GM19043 (cell line): Measurements from ENCODE around the gene CDK14.
A peak's percentile ranks its signal among the peaks of the same experiment; 100 is the strongest.
"Not testable (repeated sequence)": the region's sequence is repeated elsewhere in the genome, so short reads cannot be mapped to it uniquely, and the experiment has no call there.

ENCODE experiments used
- ATAC-seq: cut with Tn5 transposase; IDR thresholded peaks from one replicate; pipeline ENCODE4 v1.9.1; 2021; ENCODE audit warnings: low read depth; ENCODE audit not compliant: unreplicated experiment

The CDK14 gene

DNA sequence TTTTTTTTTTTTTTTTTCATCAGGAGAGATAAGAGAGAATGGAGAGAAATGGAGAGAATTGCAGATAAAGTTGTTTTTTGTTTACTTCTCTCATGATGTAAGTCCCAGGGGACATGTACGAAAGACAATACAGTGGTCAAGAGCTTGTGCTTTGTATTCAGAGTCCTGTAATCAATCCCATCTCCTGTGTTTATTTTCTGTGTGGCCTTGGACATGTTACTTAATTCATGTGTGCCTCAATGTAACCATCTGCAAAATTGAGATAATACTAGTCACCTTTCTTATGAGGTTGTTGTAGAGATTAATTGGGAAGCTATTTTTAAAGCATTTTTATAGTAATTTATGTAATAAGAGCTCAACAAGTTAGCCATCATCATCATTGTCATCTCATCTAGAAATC is 117.5 kb downstream of the CDK14 start:
- ATAC-seq, result no peak

DNA sequence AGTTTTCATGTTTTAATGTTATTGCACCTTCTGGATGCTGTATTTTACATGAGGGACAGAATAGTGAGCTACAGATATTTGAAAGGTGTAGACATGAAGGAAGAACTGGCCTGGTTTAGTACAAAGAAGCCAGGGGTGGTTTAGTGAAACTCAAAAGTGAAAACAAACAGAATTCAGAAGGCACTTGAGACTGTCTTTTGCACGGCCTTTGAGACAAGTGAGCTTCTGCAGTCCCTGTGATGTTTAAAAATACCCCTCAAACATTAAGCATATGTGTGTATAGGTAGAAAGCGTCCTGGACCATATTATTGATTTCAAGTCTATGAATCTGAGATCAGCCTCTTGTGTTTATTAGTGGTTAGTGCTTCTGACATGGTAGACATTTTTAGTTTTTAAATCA is 118.9 kb downstream of the CDK14 start:
- ATAC-seq, result no peak

DNA sequence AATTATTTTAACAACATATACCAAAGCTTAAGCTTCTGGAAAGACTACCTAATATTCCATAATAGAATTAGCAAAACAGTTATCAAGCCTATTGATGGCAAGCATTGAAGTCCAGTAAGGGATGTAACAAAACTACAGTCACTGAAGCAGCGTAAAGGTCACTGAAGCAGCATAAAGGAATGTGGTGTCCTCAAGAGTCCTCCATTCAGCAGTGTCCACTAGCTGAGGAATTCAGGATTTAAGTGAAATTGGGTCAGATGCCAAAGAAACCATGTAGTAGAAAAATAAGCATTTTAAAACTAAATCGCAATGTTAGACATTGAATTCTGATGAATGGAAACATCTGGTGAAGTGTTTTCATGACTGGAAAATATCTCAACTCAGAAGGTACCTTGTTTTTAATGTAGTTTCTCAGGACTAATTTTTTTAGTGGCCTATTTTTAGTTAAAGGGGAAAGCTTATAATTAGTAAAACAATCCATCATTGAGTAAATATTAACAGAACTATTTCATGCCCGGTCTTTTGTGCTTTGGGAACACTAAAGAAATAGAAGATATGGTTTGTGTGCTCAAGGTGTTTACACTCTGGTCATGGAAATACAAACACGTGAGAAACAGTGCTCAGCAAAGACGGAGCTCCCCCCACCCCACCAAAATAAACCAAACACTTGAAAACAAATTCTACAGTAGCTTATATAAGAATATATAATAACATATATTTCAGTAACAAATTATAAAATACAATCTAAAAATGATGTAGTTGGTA is 121.4 kb downstream of the CDK14 start:
- ATAC-seq, result no peak

DNA sequence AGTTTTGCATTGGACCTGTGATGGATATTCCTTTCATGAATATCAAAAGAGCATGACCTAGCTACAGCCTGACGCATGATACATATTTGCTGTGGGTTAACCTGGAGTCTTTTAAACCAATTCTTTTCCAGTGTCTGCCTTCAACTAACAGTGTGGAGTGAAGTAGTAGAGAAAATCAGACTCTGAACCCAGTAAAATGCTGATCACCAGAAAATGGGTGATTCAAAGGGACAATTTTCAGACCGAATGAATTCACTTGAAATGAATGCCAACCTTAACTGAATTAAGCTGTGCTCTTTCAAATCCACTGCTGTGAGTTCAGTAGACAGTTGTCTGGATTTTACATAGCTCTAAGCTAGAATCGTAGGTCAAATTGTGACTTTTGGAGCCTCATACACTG is 123.0 kb downstream of the CDK14 start:
- ATAC-seq, result no peak

DNA sequence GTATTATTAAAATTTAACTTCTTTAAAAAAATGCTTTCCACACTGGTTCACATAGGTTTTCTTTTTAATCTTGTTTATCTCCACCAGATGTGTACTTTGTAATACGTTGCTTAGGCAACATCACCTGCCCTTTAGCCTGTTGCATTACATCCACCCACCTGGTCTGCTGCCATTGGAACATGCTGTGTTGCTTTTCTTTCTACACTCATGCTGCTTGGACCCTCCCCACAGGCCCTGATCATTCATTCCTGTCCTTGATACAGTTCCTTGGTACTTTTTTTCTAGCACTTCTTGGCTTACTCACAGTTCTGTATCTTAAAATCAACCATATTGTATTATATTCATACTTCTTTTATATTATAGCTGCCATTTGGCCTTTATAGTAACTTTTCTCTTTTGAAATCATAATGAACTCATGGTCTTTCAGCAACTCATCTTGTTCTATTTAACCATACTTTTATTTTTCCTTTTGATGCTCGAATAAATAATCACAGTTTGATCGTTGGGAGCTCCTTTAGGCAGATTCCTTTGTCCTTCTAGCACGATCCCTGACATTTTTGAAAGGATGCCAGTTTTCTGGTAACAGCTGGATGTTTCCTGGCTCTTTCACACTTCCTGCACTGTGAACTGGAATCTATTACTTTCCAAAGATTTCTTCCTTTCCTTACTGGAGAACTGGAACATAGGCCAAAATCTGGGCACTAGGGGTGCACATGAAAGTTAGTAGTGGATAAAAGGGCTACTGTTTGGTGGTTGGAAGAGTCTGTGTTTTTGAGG is 125.1 kb downstream of the CDK14 start:
- ATAC-seq, result no peak

DNA sequence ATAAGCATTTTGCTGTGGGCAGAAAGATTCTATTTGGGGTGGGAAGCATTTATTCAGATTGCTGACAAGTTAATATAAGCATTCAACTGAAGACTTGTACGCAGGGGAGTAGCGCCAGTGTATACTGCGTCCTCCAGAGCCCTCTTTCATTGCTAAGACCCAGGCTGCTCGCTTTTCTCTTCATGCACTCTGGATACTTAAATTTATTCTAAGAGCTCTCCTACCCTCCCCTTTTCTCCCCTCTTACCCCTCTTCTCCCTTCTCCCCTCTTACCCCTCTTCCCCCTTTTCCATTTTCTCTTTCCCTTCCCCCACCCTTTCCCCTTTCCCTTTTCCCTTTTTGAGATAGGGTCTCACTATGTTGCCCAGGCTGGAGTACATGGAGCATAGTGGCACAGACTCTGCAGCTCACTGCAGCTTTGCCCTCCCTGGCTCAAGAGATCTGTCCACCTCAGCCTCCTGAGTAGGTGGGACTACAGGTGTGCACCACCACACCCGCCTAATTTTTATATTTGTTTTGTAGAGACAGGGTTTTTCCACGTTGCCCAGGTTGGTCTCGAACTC is 125.8 kb downstream of the CDK14 start:
- no peak for ATAC-seq

DNA sequence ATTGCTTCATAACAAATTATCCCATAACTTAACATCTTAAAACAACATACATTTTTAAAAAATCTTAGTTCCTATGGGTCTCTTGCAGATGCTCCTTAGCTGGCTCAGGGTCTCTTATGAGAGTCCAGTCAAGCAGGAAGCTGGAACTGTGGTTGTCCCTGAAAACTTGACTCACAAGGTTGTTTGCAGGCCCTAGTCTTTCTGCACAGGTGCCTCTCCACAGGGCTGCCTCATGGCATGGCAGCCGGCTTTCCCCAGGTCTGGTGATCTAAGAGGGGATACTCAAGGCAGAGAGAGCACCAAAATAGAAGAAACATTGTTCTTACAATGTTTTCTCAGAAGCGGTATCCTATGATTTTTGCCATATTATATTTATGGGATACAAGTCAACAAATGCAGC is 127.1 kb downstream of the CDK14 start:
- no peak for ATAC-seq

DNA sequence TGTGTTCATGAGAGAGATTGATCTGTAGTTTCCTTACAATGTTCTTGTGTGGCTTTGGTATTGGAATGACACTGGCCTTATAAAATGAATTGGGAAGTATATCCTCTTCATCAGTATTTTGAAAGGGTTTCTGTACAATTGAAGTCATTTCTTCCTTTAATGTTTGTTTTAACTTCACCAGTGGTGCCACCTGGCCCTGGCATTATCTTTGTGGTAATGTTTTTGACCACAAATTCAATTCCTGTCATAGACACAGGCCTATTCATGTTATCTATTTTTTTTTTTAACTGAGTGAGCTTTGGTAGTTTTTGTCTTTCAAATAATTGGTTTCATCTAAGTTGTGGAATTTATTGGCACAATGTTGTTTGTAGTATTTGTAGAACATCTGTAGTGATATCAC is 127.7 kb downstream of the CDK14 start:
- no peak for ATAC-seq

DNA sequence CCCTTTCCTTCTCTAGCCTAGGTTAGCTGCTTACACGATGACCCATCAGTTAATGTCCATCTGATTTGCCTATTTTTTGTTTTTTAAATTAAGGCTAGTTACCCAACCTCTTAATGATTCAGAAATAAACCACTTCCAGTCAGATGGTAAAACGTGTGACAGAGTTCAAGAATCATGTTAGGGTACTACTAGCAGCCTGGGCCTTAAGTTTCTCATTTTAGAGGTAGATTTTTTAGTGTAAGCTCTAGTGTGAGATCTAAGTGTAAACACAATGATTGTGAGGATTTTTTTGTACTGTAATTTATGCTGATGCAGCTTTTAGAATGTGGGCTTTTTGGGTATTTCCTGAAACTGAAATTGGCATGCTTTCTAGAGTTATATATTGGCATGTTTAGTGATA is 130.0 kb downstream of the CDK14 start:
- ATAC-seq, result no peak

DNA sequence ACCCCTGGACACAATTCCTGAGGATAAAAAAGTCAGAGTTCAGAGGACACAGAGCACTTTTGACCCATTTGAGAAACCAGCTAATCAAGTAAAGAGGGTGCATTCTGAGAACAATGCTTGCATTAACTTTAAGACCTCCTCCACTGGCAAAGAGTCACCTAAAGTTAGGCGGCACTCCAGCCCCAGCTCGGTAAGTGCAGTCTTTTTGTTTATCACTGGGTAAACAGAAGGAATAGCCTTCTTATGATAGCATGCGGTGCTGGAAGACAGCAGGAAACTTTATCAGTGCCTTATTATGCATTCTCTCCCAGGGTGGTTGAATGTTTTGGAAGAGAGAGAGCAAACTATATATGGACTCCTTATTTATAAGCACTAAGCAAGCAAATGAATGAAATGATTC is 130.5 kb downstream of the CDK14 start:
- no peak for ATAC-seq

DNA sequence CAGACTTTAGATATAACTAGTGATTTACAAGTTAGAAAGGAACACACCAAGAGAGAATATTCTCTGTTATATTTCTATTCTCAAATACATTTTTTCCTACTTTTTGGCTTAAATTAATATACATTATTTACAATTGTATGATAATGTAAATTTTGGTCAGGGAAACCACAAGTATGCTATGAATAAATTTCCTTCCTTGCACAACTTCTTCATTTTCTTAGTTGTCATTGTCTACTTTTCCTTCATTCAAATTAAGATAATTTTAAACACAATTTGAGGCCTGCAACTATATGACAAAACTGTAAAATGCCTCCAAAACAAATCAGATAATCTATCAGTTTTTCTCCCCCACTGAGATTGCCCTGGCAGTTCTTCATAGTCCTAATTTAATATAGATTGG is 131.3 kb downstream of the CDK14 start:
- no peak for ATAC-seq

DNA sequence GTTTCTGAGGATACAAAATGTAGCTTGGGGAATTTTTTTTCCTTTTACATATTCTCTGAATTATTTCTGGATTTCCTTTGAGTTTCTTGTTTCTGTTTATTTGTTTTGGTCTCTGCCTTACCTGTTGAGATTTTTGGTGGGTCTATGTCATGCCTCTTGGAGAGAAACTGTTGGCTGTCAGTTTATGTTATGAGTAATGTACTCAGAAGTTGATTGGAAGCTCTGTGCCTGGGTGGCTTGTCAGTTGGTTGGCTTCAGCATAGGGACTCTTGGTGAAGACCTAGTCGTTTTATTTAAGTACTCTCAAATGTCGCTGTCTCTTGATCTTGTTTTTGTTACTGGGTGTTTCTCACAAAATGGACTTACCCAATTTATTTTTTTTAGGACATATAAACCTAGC is 132.4 kb downstream of the CDK14 start:
- no peak for ATAC-seq

DNA sequence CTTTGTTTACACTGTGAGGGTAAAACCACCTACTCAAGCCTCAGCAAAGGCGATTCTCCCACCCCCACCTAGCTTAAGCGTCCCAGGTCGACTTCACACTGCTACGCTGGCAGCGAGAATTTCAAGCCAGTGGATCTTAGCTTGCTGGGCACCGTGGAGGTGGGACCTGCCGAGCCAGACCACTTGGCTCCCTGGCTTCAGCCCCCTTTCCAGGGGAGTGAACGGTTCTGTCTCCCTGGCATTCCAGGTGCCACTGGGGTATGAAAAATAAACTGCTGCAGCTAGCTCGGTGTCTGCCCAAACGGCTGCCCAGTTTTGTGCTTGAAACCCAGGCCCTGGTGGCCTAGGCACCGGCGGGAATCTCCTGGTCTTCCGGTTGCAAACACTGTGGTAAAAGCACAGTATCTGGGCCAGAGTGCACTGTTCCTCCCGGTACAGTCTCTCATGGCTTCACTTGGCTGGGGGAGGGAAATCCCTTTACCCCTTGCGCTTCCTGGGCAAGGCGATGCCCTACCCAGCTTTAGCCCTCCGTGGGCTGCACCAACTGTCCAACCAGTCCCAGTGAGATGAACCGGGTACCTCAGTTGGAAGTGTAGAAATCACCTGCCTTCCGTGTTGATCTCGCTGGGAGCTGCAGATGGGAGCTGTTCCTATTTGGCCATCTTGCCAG is 139.6 kb downstream of the CDK14 start:
- ATAC-seq, result not testable (repeated sequence)

DNA sequence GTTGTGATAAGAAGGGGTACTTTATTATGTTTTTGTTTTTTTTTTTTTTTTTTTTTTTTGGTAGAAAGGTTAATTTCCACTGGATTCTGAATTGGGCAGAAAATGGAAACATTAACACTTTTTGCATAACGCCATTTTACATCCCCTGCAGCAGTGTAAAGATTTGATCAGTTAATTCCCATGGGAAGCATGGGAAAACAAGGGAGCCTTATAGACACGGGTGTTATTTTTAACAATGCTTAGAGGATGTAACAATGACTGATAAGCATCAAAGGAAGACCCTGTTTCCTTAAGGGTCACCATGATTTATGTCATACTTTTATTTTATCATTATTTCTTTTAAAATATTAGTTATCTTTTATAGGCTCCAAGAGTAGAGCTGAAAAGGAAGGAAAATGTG is 140.2 kb downstream of the CDK14 start:
- no peak for ATAC-seq

DNA sequence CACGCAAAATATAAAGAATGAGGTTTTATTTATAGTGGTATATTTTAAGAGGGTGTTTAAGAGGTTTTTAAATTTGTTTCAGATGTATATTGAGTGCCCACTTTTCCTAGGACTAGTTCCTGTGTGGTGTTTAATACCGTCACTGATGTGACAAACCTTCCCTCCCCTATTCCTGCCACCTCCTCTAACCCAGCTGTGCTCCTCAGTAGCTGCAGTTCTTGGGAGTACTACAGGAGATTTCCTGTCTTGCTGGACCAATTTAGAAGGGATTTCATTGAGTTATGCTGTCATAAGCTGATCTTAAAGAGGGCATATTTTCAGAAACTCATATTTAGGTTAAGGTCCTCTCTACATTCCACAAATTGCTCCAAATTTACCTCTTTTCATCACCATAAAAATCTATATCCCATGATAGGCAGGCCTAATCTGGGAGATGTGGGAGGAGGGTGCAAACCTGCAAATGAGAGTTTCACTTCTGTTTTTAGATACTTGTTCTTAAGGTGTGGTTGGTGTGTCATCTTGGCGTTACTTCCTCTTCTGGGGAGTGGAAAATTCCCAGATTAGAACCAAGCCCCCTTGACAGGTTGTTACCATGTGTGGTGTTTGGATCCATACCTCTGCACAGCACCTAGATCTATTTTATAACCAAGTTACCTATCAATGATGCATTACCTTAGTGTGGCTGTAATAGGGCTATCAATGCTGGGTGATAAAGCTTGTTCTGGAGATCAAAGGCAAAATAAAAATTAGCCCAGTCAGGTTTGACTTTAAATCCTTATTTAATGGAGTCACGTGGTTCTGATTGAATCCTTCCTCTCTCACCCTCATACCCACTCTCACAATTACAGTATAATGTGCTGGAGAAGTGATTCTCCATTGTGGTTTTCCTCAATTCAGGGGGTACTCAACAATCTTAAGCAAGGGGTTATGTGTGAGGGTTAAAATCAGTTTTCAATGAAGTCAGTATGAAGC is 141.1 kb downstream of the CDK14 start:
- ATAC-seq, result peak; percentile 92

DNA sequence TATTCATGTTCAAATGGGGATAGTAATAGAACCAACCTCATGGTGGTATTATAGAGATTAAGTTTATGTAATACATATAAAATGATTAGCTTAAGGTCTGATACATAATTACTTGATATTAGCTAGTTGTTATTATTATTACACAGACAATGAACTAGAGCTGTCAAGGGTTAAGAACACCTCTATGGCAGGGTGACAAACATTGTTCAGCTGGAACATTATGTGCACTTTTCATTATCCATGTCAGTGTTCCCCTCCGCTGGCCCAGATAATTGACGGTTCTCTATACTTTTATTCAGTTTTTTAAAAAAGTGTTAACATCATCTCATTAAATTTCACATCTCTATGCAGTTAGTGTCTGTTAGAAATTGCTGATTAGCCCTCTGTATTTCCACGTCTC is 142.1 kb downstream of the CDK14 start:
- ATAC-seq, result no peak

DNA sequence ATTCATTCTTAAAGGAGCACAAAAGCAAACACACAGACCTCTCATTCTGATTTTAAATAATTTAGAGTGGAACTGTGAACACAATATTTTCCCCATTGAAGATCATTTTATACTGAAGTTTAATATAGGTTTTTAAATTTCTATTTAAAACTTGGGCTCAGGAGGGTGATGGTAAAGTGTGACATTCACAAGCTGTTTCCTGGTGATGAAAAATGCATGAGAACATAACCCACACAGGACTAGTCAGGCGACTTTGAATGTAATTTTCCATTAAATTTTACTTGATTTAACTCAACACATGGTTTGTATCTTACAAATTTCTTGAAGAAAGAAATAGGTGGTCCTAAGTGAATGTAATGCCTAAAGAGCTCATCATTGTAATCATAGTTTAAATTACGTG is 143.6 kb downstream of the CDK14 start:
- no peak for ATAC-seq

DNA sequence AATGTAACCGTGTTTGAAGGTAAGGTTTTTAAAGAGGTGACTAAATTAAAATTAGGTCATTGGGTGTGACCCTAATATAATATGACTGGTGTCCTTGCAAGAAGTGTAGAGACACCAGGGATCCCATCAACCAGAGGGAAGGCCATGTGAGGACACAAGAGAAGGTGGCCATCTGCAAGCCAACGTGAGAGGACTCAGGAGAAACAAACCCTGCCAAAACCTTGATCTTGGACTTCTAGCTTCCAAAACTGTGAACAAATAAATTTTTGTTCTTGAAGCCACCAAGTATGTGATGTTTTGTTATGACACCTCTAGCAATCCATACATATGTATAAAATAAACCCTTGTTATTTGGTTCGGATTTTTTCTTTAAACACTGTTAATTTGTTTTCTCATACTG is 144.3 kb downstream of the CDK14 start:
- ATAC-seq, result no peak

DNA sequence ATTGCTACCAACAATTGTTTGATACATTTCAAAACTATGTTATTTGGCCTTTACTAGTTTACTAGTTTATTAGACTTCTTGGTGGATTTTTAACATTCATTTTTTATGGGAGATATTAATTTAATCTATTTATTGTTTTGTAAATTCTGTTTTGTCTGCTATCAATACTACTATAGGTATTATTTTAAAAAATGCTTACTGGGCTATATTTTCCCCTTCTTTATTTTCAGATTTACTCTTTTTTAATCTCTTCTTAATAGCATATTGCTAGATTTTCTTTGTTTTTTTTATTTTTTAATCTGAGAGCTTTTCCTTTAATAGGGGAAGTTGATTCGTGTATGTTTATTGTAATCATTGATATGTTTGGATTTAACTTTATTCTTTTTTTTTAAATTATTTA is 147.5 kb downstream of the CDK14 start:
- no peak for ATAC-seq

DNA sequence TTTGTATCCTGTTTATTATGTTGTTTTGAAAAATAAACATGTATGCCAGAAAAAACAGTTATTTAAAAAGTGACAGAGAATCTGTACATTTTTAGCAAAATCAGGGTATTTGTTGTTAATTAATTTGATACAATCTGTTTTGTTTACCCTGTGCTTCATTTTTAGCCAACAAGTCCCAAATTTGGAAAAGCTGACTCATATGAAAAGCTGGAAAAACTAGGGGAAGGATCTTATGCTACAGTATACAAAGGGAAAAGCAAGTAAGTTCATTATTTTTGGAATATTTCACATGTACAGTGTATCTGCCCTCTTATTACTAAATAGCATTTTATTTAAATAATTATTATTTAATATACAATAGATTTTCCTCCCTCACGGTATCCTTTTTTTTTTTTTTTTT is 151.4 kb downstream of the CDK14 start:
- ATAC-seq, result no peak
